ENCODE data around the gene DDC.

DNA sequence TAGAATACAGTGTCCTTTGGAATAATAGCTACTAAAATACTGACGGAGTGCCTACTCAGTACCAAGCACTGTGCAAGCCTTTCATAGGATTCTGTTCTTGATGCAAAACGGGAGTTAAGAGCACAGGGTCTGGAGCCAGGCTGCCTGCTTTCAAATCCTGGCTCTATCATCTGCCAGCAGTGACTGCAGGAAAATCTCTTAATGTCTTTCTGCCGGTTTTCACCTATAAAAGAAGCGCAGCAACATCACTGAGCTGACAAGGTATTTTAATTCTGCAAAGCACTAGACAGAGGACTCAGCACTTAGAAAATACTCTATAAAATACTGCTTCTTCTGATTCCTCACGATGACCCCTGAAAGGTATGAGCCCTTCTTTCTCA lies 115.7 kb downstream of the DDC start:
- TF ChIP-seq CTCF (IDR thresholded peaks at IDR 0.05) (no peak), POLR2A (IDR thresholded peaks at IDR 0.05) (no peak), EP300 (IDR thresholded peaks at IDR 0.05) (no peak)

Measured in ovary (tissue), 3 donors.